Activated naive CD8-positive, alpha-beta T cell treated with anti-CD3 and anti-CD28 coated beads, Interleukin-2, amount 10 ng/mL, durations not matched to agents 7 days and 5 days (primary cell): Measurements from ENCODE around the gene C17orf113. TPM values are rescaled to one million over a fixed set of nuclear protein-coding genes. Genes with fewer than 3 reads are reported as not detected.

Experiments used
- ATAC-seq: fragments of 150-1000 bp; cut with Tn5 transposase; one replicate; pipeline ENCODE4 v1.10.0; 2021; ENCODE audit warnings: low read depth, moderate library complexity
- POLR2A ChIA-PET: fragments of 350-600 bp; sonication (Branson Sonifier 250); formaldehyde crosslinking; loops from one replicate; lab custom pipeline; 2021; ENCODE audit warnings: antibody characterized with exemption; lab: Charles Lee
- DNase-seq: peaks from one replicate; pipeline ENCODE4 v3.0.0; 2021
- H3K27ac Mint-ChIP-seq: one replicate; pipeline ENCODE4 v1.8.0; 2022; ENCODE audit warnings: mild to moderate bottlenecking, mixed read lengths
- H3K27me3 Mint-ChIP-seq: one replicate; pipeline ENCODE4 v1.8.0; 2022; ENCODE audit warnings: mild to moderate bottlenecking, moderate library complexity, mixed read lengths
- H3K36me3 Mint-ChIP-seq: one replicate; pipeline ENCODE4 v1.8.0; 2021; ENCODE audit warnings: mild to moderate bottlenecking, mixed read lengths
- H3K4me1 Mint-ChIP-seq: one replicate; pipeline ENCODE4 v1.8.0; 2021; ENCODE audit warnings: mixed read lengths
- H3K4me3 Mint-ChIP-seq: one replicate; pipeline ENCODE4 v1.8.0; 2022; ENCODE audit warnings: mild to moderate bottlenecking, moderate library complexity, mixed read lengths
- H3K9me3 Mint-ChIP-seq: one replicate; pipeline ENCODE4 v1.8.0; 2021; ENCODE audit warnings: mixed read lengths
- total RNA-seq, 2 experiments: library from RNA; stranded (reverse); gene quantifications; one replicate each; pipeline ENCODE4 v1.2.3, GENCODE V29; 2021

Gene C17orf113
- total RNA-seq, 2 experiments from 2014 or later: 0.53 to 0.91 TPM

GRCh38 chr17:42061646-42062487 lies 11.5 kb upstream of the C17orf113 start:
- POLR2A ChIA-PET: interaction anchor here (1.1 kb wide), 1 partner anchor 11 kb away, joined by 6 read pairs; the partner anchor contains the start of gene C17orf113
- DNase-seq (no peak), ATAC-seq (no peak)
- Mint-ChIP-seq H3K9me3 (no peaks in the 10 kb centered on the region), H3K36me3 (no peaks in the 10 kb centered on the region), H3K27ac (no peak overlapping the region), H3K27me3 (no peaks in the 10 kb centered on the region), H3K4me3 (no peak overlapping the region), H3K4me1 (peaks cover 23% of the 10 kb centered on the region)

GRCh38 chr17:42060231-42060630 lies 9.8 kb upstream of the C17orf113 start:
- Mint-ChIP-seq H3K9me3 (no peaks in the 10 kb centered on the region), H3K4me3 (no peak overlapping the region), H3K27ac (no peak overlapping the region), H3K4me1 (peaks cover 25% of the 10 kb centered on the region), H3K36me3 (no peaks in the 10 kb centered on the region), H3K27me3 (peaks cover 5% of the 10 kb centered on the region)
- ATAC-seq (no peak), DNase-seq (no peak)
- POLR2A ChIA-PET: interaction anchor here (0.6 kb wide), 1 partner anchor 47 kb away, joined by 3 read pairs; no protein-coding TSS in a partner anchor

- no peak for DNase-seq
- POLR2A ChIA-PET: interaction anchor here (0.6 kb wide), 1 partner anchor 48 kb away, joined by 3 read pairs; no protein-coding TSS in a partner anchor
- no peaks in the 10 kb centered on the region for H3K9me3 Mint-ChIP-seq
- H3K27me3 Mint-ChIP-seq: peaks cover 9% of the 10 kb centered on the region
- no peak overlapping the region for H3K4me3 Mint-ChIP-seq
- no peak for ATAC-seq
- H3K36me3 Mint-ChIP-seq: no peaks in the 10 kb centered on the region
- peaks cover 21% of the 10 kb centered on the region for H3K4me1 Mint-ChIP-seq
- H3K27ac Mint-ChIP-seq: no peak overlapping the region
Observed at GRCh38 chr17:42059815-42060214, 9.4 kb upstream of the C17orf113 start.

GRCh38 chr17:42058063-42058462 lies 7.7 kb upstream of the C17orf113 start:
- Mint-ChIP-seq H3K27me3 (peaks cover 15% of the 10 kb centered on the region), H3K27ac (no peak overlapping the region), H3K9me3 (no peaks in the 10 kb centered on the region), H3K36me3 (no peaks in the 10 kb centered on the region), H3K4me1 (peaks cover 10% of the 10 kb centered on the region), H3K4me3 (no peak overlapping the region)
- DNase-seq (no peak), ATAC-seq (no peak)
- POLR2A ChIA-PET: no interaction called here

- DNase-seq (no peak), ATAC-seq (no peak)
- H3K27ac Mint-ChIP-seq: no peak overlapping the region
- peaks cover 11% of the 10 kb centered on the region for H3K4me1 Mint-ChIP-seq
- no peaks in the 10 kb centered on the region for H3K9me3 Mint-ChIP-seq
- POLR2A ChIA-PET: no interaction called here
- H3K27me3 Mint-ChIP-seq: peaks cover 30% of the 10 kb centered on the region
- H3K4me3 Mint-ChIP-seq: no peak overlapping the region
- H3K36me3 Mint-ChIP-seq: no peaks in the 10 kb centered on the region
Observed at GRCh38 chr17:42056635-42057034, 6.2 kb upstream of the C17orf113 start.

- Mint-ChIP-seq H3K27ac (no peak overlapping the region), H3K4me1 (peaks cover 16% of the 10 kb centered on the region), H3K4me3 (no peak overlapping the region), H3K27me3 (peaks cover 38% of the 10 kb centered on the region), H3K36me3 (no peaks in the 10 kb centered on the region), H3K9me3 (no peaks in the 10 kb centered on the region)
- ATAC-seq: no peak
- DNase-seq: no peak
- POLR2A ChIA-PET: interaction anchor here (0.6 to 0.8 kb wide), 3 partner anchors 27 to 218 kb away, joined by 3 read pairs; partner anchors contain the start of gene DNAJC7
Observed at GRCh38 chr17:42055496-42055895, 5.1 kb upstream of the C17orf113 start.

GRCh38 chr17:42055027-42055426 lies 4.6 kb upstream of the C17orf113 start:
- H3K9me3 Mint-ChIP-seq: no peaks in the 10 kb centered on the region
- H3K4me3 Mint-ChIP-seq: no peak overlapping the region
- H3K4me1 Mint-ChIP-seq: peaks cover 13% of the 10 kb centered on the region
- POLR2A ChIA-PET: interaction anchor here (0.7 kb wide), 1 partner anchor 26 kb away, joined by 3 read pairs; no protein-coding TSS in a partner anchor
- DNase-seq (no peak), ATAC-seq (no peak)
- H3K27ac Mint-ChIP-seq: no peak overlapping the region
- peaks cover 39% of the 10 kb centered on the region for H3K27me3 Mint-ChIP-seq
- H3K36me3 Mint-ChIP-seq: no peaks in the 10 kb centered on the region

GRCh38 chr17:42053731-42054500 lies 3.5 kb upstream of the C17orf113 start:
- Mint-ChIP-seq H3K36me3 (no peaks in the 10 kb centered on the region), H3K27ac (no peak overlapping the region), H3K27me3 (peaks cover 50% of the 10 kb centered on the region), H3K4me3 (no peak overlapping the region), H3K4me1 (peaks cover 12% of the 10 kb centered on the region), H3K9me3 (no peaks in the 10 kb centered on the region)
- POLR2A ChIA-PET: interaction anchor here (0.8 kb wide), 1 partner anchor 13 kb away, joined by 3 read pairs; no protein-coding TSS in a partner anchor
- ATAC-seq (no peak), DNase-seq (no peak)

- ATAC-seq: no peak
- Mint-ChIP-seq H3K9me3 (no peaks in the 10 kb centered on the region), H3K4me3 (no peak overlapping the region), H3K27ac (no peak overlapping the region), H3K36me3 (no peaks in the 10 kb centered on the region), H3K4me1 (peaks cover 12% of the 10 kb centered on the region), H3K27me3 (peaks cover 59% of the 10 kb centered on the region)
- POLR2A ChIA-PET: no interaction called here
- no peak for DNase-seq
Observed at GRCh38 chr17:42052346-42052877, 2.0 kb upstream of the C17orf113 start.

GRCh38 chr17:42051645-42052044 lies 1.2 kb upstream of the C17orf113 start:
- ATAC-seq (no peak), DNase-seq (no peak)
- peaks cover 12% of the 10 kb centered on the region for H3K4me1 Mint-ChIP-seq
- POLR2A ChIA-PET: interaction anchor here (1.1 to 1.5 kb wide), 2 partner anchors 10 to 32 kb away, joined by 3 to 6 read pairs; partner anchors contain the start of gene NKIRAS2
- no peaks in the 10 kb centered on the region for H3K9me3 Mint-ChIP-seq
- H3K36me3 Mint-ChIP-seq: no peaks in the 10 kb centered on the region
- peaks cover 59% of the 10 kb centered on the region for H3K27me3 Mint-ChIP-seq
- no peak overlapping the region for H3K27ac Mint-ChIP-seq
- H3K4me3 Mint-ChIP-seq: no peak overlapping the region

- Mint-ChIP-seq H3K36me3 (no peaks in the 10 kb centered on the region), H3K27me3 (peaks cover 57% of the 10 kb centered on the region), H3K27ac (peak overlapping the region; percentile 45), H3K9me3 (no peaks in the 10 kb centered on the region), H3K4me3 (peak overlapping the region; percentile 69), H3K4me1 (peaks cover 12% of the 10 kb centered on the region)
- POLR2A ChIA-PET: interaction anchor here (0.5 to 1.5 kb wide), 4 partner anchors 10 to 56 kb away, joined by 3 to 6 read pairs (median 4); partner anchors contain the start of gene NKIRAS2
- ATAC-seq: no peak
- no peak for DNase-seq
Observed at GRCh38 chr17:42051013-42051400, 606 bp upstream of the C17orf113 start.

- POLR2A ChIA-PET: no interaction called here
- peaks cover 52% of the 10 kb centered on the region for H3K27me3 Mint-ChIP-seq
- H3K4me3 Mint-ChIP-seq: peak overlapping the region; percentile 60
- H3K9me3 Mint-ChIP-seq: no peaks in the 10 kb centered on the region
- ATAC-seq: no peak
- no peaks in the 10 kb centered on the region for H3K36me3 Mint-ChIP-seq
- DNase-seq: no peak
- H3K27ac Mint-ChIP-seq: peak overlapping the region; percentile 30
- H3K4me1 Mint-ChIP-seq: peaks cover 8% of the 10 kb centered on the region
Observed at GRCh38 chr17:42049834-42050392, 488 bp downstream of the C17orf113 start.

- H3K27ac Mint-ChIP-seq: no peak overlapping the region
- H3K36me3 Mint-ChIP-seq: no peaks in the 10 kb centered on the region
- H3K9me3 Mint-ChIP-seq: no peaks in the 10 kb centered on the region
- DNase-seq (no peak), ATAC-seq (no peak)
- peaks cover 8% of the 10 kb centered on the region for H3K4me1 Mint-ChIP-seq
- peaks cover 37% of the 10 kb centered on the region for H3K27me3 Mint-ChIP-seq
- H3K4me3 Mint-ChIP-seq: no peak overlapping the region
- POLR2A ChIA-PET: no interaction called here
Observed at GRCh38 chr17:42047343-42047742, 3.1 kb downstream of the C17orf113 start.
